Measurements from ENCODE around the gene SMYD3. TPM values are rescaled to one million over a fixed set of nuclear protein-coding genes. Genes with fewer than 3 reads are reported as not detected.

Gene SMYD3
- total and polyA plus RNA-seq, 2 of the 13 experiments (the other 11 are each of a cell fraction or from before 2014, with no cell fraction given) = 27.7 to 35.8 TPM

DNA sequence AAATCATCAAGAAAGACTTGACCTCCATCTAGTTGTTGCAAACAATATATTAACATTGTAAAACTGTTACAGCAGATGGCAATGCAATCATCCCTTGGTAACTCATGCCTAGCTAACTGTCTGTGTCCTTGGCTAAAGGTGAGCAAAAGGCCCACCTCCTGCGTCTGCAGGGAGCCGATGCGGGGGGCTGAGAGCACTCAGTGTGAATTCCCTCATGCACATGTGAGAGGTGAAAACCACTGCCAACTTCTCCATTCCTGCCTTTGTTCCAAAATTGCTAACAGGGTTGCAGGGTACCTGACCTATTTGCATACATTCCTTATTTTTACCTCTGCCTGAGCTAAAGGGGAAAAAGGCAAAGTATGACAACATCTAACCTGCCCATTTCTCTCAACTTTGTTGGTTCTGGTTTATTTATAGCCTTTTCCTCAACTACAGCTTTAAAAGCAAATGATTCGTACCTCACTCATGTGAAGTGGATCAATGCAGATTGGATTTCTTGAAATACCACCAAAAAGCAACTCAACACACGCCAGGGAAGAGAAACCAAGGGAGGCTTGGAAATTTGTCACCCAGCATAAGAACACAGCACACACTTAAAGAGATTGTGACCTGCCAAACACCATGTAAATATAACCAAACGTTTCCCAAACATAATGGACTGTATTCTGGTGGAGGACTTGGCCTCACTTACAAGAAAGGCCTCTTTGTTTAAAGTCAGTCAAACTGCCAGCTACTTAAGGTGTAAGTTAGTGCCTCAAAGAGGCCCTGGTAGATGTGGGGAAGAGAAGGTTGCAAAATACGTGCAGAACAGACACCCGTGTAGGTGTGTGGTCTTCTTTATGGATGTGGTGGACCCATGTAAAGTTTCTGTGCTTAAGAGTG, 651.0 kb downstream of the SMYD3 start:
- peaks cover 3% of the 10 kb centered on the region for H3K79me2 ChIP-seq (ENCODE audit: insufficient read depth, low read length)
- ChIA-PET POLR2A (interaction anchor here (2.3 kb wide), 1 partner anchor 45 kb away, joined by 9 read pairs; no protein-coding TSS in a partner anchor), CTCF (ENCODE audit: low intra/inter-chr PET ratio, low total read pairs) (no interaction called here)
- no peaks in the 10 kb centered on the region for H3K9me3 ChIP-seq (ENCODE audit: low read length)
- peak overlapping the region; percentile 33 to 63 (median 38) for H3K4me3 ChIP-seq (replicated peaks in 1 of 3; ENCODE audit: insufficient read depth in 1 of 3, low read depth in 2 of 3, low read length in 3 of 3)
- H3K4me2 ChIP-seq (ENCODE audit: low read depth, low read length) = peak overlapping the region; percentile 75
- intact Hi-C loops (cut with micrococcal nuclease; ENCODE audit: unreplicated experiment) (loop anchor here (2.0 kb wide), 1 partner anchor 45 kb away; no protein-coding TSS in a partner anchor), in situ Hi-C loops (cut with HindIII; ENCODE audit: extremely low pct_ligation_motif_present, low pct_unique_long_range_greater_than_20kb) (no loop called here)
- peak overlapping the region; percentile 85 for H3K27ac ChIP-seq (ENCODE audit: extremely low read length, insufficient read depth, low read length)
- FAIRE-seq (peak; percentile 51), DNase-seq (ENCODE audit: low spot score) (no peak), ATAC-seq (no peak; the same call in 1 of the 3 replicates)
- peak overlapping the region; percentile 61 for H3K9ac ChIP-seq (ENCODE audit: insufficient read depth, low read depth, low read length)
- H3K36me3 ChIP-seq (replicated peaks in 1 of 2; ENCODE audit: control insufficient read depth in 1 of 2, insufficient read depth in 2 of 2, low read length in 2 of 2) = peaks cover 1 to 4% of the 10 kb centered on the region in 2 experiments; a peak in 2 of 5 replicates
- TF ChIP-seq HOXD1 (CRISPR knock-in tag; IDR thresholded peaks at IDR 0.05) (no peak), TBP (CRISPR knock-in tag; IDR thresholded peaks at IDR 0.05) (no peak), SAP130 (CRISPR knock-in tag; IDR thresholded peaks at IDR 0.05; ENCODE audit: low read depth) (no peak), HDAC1 (CRISPR knock-in tag; IDR thresholded peaks at IDR 0.05) (peak; percentile 12; the same call in 1 of the 2 replicates), ZNF552 (CRISPR knock-in tag; IDR thresholded peaks at IDR 0.05; ENCODE audit: borderline replicate concordance) (no peak), JARID2 (CRISPR knock-in tag; IDR thresholded peaks at IDR 0.05; ENCODE audit: insufficient replicate concordance) (no peak), ZNF263 (CRISPR knock-in tag; IDR thresholded peaks at IDR 0.05) (no peak)
- TF ChIP-seq, protein P1, sequence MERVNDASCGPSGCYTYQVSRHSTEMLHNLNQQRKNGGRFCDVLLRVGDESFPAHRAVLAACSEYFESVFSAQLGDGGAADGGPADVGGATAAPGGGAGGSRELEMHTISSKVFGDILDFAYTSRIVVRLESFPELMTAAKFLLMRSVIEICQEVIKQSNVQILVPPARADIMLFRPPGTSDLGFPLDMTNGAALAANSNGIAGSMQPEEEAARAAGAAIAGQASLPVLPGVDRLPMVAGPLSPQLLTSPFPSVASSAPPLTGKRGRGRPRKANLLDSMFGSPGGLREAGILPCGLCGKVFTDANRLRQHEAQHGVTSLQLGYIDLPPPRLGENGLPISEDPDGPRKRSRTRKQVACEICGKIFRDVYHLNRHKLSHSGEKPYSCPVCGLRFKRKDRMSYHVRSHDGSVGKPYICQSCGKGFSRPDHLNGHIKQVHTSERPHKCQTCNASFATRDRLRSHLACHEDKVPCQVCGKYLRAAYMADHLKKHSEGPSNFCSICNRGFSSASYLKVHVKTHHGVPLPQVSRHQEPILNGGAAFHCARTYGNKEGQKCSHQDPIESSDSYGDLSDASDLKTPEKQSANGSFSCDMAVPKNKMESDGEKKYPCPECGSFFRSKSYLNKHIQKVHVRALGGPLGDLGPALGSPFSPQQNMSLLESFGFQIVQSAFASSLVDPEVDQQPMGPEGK (CRISPR knock-in tag; IDR thresholded peaks at IDR 0.05) = no peak
- TF ChIP-seq, protein P2, sequence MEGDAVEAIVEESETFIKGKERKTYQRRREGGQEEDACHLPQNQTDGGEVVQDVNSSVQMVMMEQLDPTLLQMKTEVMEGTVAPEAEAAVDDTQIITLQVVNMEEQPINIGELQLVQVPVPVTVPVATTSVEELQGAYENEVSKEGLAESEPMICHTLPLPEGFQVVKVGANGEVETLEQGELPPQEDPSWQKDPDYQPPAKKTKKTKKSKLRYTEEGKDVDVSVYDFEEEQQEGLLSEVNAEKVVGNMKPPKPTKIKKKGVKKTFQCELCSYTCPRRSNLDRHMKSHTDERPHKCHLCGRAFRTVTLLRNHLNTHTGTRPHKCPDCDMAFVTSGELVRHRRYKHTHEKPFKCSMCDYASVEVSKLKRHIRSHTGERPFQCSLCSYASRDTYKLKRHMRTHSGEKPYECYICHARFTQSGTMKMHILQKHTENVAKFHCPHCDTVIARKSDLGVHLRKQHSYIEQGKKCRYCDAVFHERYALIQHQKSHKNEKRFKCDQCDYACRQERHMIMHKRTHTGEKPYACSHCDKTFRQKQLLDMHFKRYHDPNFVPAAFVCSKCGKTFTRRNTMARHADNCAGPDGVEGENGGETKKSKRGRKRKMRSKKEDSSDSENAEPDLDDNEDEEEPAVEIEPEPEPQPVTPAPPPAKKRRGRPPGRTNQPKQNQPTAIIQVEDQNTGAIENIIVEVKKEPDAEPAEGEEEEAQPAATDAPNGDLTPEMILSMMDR (CRISPR knock-in tag; IDR thresholded peaks at IDR 0.05) = 0 out of 2 replicates have a peak, but pooled peaks have one; percentile 4
- TF ChIP-seq, protein P3, sequence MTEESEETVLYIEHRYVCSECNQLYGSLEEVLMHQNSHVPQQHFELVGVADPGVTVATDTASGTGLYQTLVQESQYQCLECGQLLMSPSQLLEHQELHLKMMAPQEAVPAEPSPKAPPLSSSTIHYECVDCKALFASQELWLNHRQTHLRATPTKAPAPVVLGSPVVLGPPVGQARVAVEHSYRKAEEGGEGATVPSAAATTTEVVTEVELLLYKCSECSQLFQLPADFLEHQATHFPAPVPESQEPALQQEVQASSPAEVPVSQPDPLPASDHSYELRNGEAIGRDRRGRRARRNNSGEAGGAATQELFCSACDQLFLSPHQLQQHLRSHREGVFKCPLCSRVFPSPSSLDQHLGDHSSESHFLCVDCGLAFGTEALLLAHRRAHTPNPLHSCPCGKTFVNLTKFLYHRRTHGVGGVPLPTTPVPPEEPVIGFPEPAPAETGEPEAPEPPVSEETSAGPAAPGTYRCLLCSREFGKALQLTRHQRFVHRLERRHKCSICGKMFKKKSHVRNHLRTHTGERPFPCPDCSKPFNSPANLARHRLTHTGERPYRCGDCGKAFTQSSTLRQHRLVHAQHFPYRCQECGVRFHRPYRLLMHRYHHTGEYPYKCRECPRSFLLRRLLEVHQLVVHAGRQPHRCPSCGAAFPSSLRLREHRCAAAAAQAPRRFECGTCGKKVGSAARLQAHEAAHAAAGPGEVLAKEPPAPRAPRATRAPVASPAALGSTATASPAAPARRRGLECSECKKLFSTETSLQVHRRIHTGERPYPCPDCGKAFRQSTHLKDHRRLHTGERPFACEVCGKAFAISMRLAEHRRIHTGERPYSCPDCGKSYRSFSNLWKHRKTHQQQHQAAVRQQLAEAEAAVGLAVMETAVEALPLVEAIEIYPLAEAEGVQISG (CRISPR knock-in tag; IDR thresholded peaks at IDR 0.05) = no peak
- no peaks in the 10 kb centered on the region for H4K20me1 ChIP-seq (ENCODE audit: insufficient read depth, low read length)
- H3K27me3 ChIP-seq (ENCODE audit: control insufficient read depth in 1 of 2, insufficient read depth in 2 of 2, low read length in 2 of 2) = no peaks in the 10 kb centered on the region
- WGBS (ENCODE audit: low lambda C conversion rate) = 55% methylated on average over 5 of the region's 8 CpGs
- no TSS peak for BruUV-seq (replicated peaks)
- peaks cover 37% of the 10 kb centered on the region for H3K4me1 ChIP-seq (ENCODE audit: insufficient read depth, low read length)
- H2AFZ ChIP-seq (ENCODE audit: low read length) = no peak overlapping the region
